Pancreas (tissue), 10 donors: Measurements from ENCODE around the gene MUS81. TPM values are rescaled to one million over a fixed set of nuclear protein-coding genes. Genes with fewer than 3 reads are reported as not detected.

Experiments
- ATAC-seq, 4 donors: fragments of 200-7000 bp; cut with Tn5 transposase; one replicate each; pipeline versions ENCODE4 v1.8.0 to v1.9.1; 2020; ENCODE audit warnings: mild to moderate bottlenecking in 4 of 4, moderate library complexity in 4 of 4
- DNase-seq, 6 donors: peaks; one replicate each; pipeline ENCODE4 v3.0.0-alpha.2; 2020
- FAIRE-seq: peaks from 2 replicates; lab custom pipeline; 2012; peaks lifted over from hg19 to GRCh38; lab: Jason Lieb, UNC
- H3K27ac ChIP-seq, 4 donors: fragments of 200-600 bp; sonication (generic); 1 replicate in 3 of 4; 2 replicates in 1 of 4; pipeline versions ENCODE4 v1.5.0 to v1.8.0; 2020
- H3K27me3 ChIP-seq, 4 donors: fragments of 200-600 bp; one replicate each; pipeline ENCODE4 v1.8.0; 2021
- H3K36me3 ChIP-seq, 3 donors: fragments of 200-600 bp; sonication (generic) in 1 of 3; one replicate each; pipeline versions ENCODE4 v1.5.0 to v1.8.0; 2020 to 2021
- H3K4me1 ChIP-seq, 3 donors: fragments of 200-600 bp; one replicate each; pipeline ENCODE4 v1.8.0; 2021
- H3K4me3 ChIP-seq, 4 donors: fragments of 200-600 bp; sonication (generic) in 2 of 4; one replicate each; pipeline versions ENCODE4 v1.5.0 to v1.8.0; 2020 to 2021
- H3K9me3 ChIP-seq, 4 donors: fragments of 200-600 bp; one replicate each; pipeline ENCODE4 v1.8.0; 2021
- CTCF ChIP-seq, 4 donors: fragments of 200-600 bp; sonication (generic) in 3 of 4; IDR thresholded peaks; one replicate each; pipeline versions ENCODE4 v1.5.0 to v1.8.0; 2021; ENCODE audit warnings: antibody characterized with exemption in 4 of 4
- WGBS, 2 donors: extraction: QIAGEN DNeasy Blood & Tissue Kit; methylation state at CpG; one replicate each; pipeline ENCODE4 v1.1.7; 2013; 5-methylcytosine and 5-hydroxymethylcytosine counted together
- intact Hi-C, 3 donors: fragments of 100-400 bp; cut with DNase I; formaldehyde crosslinking; loops; one replicate each; pipeline versions ENCODE4 v1.11.1 to v1.14.2; 2022
- polyA plus RNA-seq, 2 donors: library from polyadenylated mRNA; stranded (reverse); fragments of 200-250 nt; gene quantifications; one replicate each; pipeline ENCODE4 v1.2.3, GENCODE V29; 2013
- total RNA-seq, 6 donors: library from RNA; stranded (reverse); fragmentation: NEBNext Ultra II Directional in 4 of 6; extraction: Animal tissue kit (Norgen Biotek cat#: 25700) in 4 of 6; gene quantifications; one replicate each; pipeline versions ENCODE4 v1.2.1 to v1.2.4, GENCODE V29; 2021 to 2023
- donor health status: healthy with polysubstance abuse.
- donor health status: DM: no; HTN: no; CAD: no; lungs with moderate emphysema.
- donor health status: DM: no; HTN: no; CAD: no.
- donor health status: control.
- donor health status: control.
- donor health status: Bipolar disorder and iron deficiency.
- donor health status: DM: yes; HTN: yes; CAD: no.
- donor health status: DM: no; HTN: no; CAD: no.
- donor health status: DM: no; HTN: no; CAD: no.
- donor health status: DM: yes; HTN: yes; CAD: no.

Gene MUS81
- total and polyA plus RNA-seq, 8 donors = 12.7 to 62.6 (median 22.5) TPM

GRCh38 chr11:65862191-65862735, 2.0 kb downstream of the MUS81 start:
- no peaks in the 10 kb centered on the region for H3K27me3 ChIP-seq
- 77 to 93% methylated on average over 4 to 5 of the region's 5 CpGs for WGBS, 2 donors
- ATAC-seq (no peak), FAIRE-seq (no peak), DNase-seq (peak in 3 of 6 donors; percentile 15 to 65 (median 22))
- peaks cover 0 to 27% (median 13%) of the 10 kb centered on the region in 3 donors for H3K36me3 ChIP-seq
- H3K27ac ChIP-seq = no peak overlapping the region
- H3K4me3 ChIP-seq = no peak overlapping the region
- no peaks in the 10 kb centered on the region for H3K9me3 ChIP-seq
- H3K4me1 ChIP-seq = peaks cover 0 to 13% (median 10%) of the 10 kb centered on the region in 3 donors
- TF ChIP-seq CTCF (IDR thresholded peaks at IDR 0.05) = no peak
- intact Hi-C loops = no loop called here

GRCh38 chr11:65862941-65863888, 3.0 kb downstream of the MUS81 start:
- WGBS, 2 donors = 90 to 93% methylated on average over 22 to 24 of the region's 24 CpGs
- H3K27ac ChIP-seq = no peak overlapping the region
- intact Hi-C loops = no loop called here
- H3K4me3 ChIP-seq = no peak overlapping the region
- FAIRE-seq = no peak
- no peaks in the 10 kb centered on the region for H3K27me3 ChIP-seq
- no peak for ATAC-seq
- no peak for TF ChIP-seq CTCF (IDR thresholded peaks at IDR 0.05)
- H3K36me3 ChIP-seq = peaks cover 0 to 27% (median 13%) of the 10 kb centered on the region in 3 donors
- peaks cover 0 to 13% (median 10%) of the 10 kb centered on the region in 3 donors for H3K4me1 ChIP-seq
- peak in 3 of 6 donors; percentile 20 to 72 (median 28) for DNase-seq
- no peaks in the 10 kb centered on the region for H3K9me3 ChIP-seq

- DNase-seq (peak in 2 of 6 donors; percentile 18 to 19), ATAC-seq (no peak), FAIRE-seq (no peak)
- H3K36me3 ChIP-seq = peaks cover 0 to 27% (median 13%) of the 10 kb centered on the region in 3 donors
- intact Hi-C loops = no loop called here
- peaks cover 0 to 13% (median 4%) of the 10 kb centered on the region in 3 donors for H3K4me1 ChIP-seq
- H3K4me3 ChIP-seq = no peak overlapping the region
- H3K9me3 ChIP-seq = no peaks in the 10 kb centered on the region
- no peaks in the 10 kb centered on the region for H3K27me3 ChIP-seq
- no peak for TF ChIP-seq CTCF (IDR thresholded peaks at IDR 0.05)
- 84 to 85% methylated on average over 11 to 12 of the region's 12 CpGs for WGBS, 2 donors
- no peak overlapping the region for H3K27ac ChIP-seq
Measured at GRCh38 chr11:65863889-65864705, 3.9 kb downstream of the MUS81 start.

GRCh38 chr11:65864706-65865471, 4.7 kb downstream of the MUS81 start:
- peak in 2 of 6 donors; percentile 12 to 71 for DNase-seq
- no peak for TF ChIP-seq CTCF (IDR thresholded peaks at IDR 0.05)
- H3K9me3 ChIP-seq = no peaks in the 10 kb centered on the region
- H3K27ac ChIP-seq = no peak overlapping the region
- 86 to 89% methylated on average over 18 of the region's 18 CpGs for WGBS, 2 donors
- ATAC-seq = no peak
- no peaks in the 10 kb centered on the region for H3K27me3 ChIP-seq
- no peak for FAIRE-seq
- intact Hi-C loops = no loop called here
- H3K4me1 ChIP-seq = peaks cover 0 to 10% (median 4%) of the 10 kb centered on the region in 3 donors
- H3K36me3 ChIP-seq = peaks cover 0 to 27% (median 13%) of the 10 kb centered on the region in 3 donors
- H3K4me3 ChIP-seq = no peak overlapping the region
